GM19467 (cell line): ENCODE measurements around the gene KCNN3.

Source experiments
- ATAC-seq: cut with Tn5 transposase; IDR thresholded peaks from one replicate; pipeline ENCODE4 v1.9.1; 2021; ENCODE audit warnings: mild to moderate bottlenecking, moderate library complexity; ENCODE audit not compliant: unreplicated experiment

The KCNN3 gene

DNA sequence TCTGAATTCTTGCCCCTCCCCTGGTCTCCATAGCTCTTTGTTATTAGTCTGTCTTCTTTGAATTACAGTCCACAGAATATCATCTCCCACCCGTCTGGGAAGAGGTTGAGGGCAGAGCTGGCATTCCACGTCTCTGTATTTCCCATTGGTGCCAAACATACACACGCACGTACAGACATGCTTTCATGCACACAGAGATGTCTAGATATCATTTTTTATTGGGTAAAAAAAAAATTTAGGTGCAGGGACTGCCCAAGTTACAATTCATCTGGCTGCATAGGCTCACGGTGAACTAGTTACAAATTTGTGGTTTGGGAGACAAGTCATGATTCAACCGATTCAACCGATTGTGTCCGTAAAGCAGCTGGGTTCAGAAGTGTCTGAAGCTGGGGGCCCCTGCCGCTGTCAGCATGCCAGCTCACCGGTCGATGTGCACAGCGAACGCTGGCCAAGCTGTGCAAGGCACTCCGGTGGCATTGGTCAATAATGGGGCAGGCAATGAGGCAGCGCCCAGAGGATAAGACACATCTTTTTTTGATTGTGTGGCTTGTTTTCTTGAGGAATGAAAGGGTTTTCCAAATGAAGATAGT is 73.7 kb downstream of the KCNN3 start:
- no peak for ATAC-seq

DNA sequence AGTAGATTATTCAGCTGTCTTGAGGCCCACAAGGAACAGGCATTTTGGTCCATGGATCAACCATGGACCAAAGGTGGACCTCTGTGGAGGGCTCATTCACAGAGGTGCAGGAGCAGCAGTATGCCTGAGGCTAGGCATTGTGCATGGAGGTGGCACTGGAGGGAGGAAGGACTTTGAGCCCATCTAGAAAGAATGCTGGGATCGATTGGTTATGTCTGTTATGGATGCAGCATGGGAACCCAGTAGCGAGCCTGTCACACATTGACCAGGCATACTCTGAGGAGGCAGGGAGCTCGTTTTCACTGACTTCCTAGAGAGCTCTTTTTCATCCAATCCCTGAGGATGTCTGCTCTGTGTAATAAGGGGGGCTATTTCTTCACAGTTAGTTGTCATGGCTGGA is 75.5 kb downstream of the KCNN3 start:
- ATAC-seq, result no peak

DNA sequence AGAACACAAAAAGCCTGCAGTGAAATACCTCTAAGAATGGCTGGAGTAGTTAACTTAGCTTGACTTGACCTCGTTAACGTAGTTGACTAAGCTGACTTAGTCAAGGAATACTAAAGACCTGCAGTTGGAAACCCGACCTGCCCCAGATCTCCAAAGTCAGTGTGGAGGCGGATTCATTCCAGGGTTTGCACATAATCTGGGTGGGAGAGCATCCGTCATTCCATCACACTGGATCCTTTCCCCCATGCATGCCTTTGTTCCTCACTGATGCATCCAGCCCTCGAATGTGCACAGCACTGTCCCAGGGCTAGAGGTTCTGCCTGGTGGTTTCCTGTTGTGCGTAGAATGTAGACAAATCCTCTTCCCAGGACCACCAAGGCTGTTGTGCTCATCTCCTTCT is 76.4 kb downstream of the KCNN3 start:
- ATAC-seq, result no peak

DNA sequence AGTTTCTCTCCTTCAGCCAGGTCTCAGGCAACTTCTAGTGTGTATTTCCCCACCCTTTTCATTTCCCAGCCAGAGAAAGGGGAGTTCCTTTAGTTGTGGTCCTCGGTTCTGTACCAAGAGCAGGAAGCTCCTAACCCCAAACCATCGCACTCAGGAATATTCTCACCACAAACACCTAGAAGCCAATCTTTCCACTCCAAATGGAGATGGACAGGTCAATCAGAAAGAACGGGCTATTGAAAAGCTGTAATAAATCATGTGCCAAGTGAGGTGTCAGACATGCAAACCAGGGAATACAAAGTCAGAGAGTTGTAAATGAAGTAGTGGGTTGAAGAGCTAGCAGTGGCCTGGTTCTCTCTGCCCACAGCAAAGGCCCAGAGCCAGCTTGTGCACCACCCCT is 77.2 kb downstream of the KCNN3 start:
- no peak for ATAC-seq

DNA sequence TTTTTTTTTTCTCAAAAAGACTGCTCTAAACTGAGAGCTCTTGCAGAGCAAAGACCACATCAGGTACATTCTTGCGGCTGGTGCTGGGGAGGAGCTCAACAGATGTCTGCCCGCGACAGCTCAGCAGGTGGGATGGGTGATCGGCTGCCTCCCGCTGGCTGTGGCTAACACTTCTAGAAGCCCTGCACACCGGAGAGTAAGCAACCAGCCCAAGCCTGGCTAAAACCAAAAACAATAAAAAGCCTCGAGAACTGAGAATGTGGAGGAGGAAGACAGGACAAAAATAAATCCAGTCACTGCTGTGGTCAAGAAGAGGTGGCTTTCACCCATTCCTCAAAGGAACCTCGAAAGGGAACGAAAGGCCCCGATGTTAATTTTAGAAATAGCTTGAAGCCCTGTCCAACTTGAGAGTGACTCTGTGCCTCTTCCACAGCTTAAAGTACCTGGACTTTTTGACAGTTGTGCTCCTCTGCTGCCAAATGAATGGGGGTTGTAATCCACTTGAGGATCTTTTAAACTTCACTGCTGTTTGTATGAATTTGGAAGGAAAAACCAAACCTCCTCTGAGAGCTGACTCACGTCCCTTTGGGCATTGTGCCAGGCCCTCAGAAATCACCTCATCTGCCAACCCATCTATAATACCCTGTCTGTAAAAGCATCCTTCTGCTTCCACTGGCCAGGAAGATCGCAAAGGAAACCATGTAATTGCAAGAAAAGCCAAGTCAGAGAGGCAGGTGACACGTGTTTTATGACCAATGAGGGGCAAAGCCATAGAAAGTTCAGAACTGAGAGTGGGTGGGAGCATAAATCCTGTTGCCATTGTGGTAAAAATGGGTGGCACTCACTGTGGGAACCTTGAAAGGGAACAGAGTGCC is 78.6 kb downstream of the KCNN3 start:
- ATAC-seq, result no peak

DNA sequence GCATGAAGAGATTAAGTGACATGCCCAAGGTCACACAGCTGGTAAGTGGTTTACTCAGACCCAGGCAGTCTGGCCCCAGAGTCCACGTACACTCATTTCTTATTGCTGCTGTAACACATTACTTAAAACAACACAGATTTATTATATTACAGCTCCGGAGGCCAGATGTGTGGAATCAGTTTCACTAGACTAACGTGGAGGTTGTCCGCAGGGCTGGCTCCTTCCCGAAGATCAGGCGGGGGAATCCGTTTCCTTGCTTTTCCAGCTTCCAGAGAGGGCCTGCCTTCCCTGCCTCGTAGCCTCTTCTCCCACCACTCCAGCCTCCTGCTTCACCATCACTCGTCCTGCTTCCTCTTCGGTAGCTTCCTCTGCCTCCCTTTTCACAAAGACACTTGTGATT is 81.2 kb downstream of the KCNN3 start:
- no peak for ATAC-seq

DNA sequence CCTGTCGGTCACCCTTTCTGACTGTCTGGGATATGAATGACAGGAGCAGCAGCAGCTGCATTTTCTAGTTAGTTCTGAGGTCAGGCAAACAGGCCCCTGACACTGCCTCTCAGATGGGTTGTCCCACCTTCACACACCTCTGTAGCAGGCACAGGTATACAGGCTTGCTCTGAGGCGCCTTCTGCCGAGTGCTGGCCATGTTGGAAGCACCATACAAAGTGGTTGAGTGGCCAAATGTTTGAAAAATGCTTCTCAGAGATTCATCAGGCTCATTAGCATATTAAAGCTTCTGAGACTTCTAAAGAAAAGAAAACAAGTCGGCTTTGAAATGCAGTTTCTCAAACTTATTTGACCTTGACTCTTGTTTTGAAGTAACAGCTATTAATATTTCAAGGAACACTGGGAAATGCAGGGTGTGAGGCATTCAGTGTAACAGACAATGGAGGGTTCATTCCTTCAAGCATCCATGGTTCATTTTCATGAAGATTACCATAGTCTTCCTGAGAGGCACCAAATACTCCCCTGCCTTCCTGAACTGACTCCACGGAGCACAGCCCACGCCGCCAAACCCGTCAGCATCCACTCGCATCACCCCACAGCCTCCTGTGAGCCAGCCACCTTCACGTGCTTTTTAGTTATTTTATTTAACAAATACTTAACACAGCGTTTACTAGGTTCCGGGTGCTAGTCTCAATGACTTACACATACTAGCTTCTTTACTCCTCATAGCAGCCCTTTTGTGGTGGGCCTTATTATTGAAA is 81.8 kb downstream of the KCNN3 start:
- no peak for ATAC-seq

DNA sequence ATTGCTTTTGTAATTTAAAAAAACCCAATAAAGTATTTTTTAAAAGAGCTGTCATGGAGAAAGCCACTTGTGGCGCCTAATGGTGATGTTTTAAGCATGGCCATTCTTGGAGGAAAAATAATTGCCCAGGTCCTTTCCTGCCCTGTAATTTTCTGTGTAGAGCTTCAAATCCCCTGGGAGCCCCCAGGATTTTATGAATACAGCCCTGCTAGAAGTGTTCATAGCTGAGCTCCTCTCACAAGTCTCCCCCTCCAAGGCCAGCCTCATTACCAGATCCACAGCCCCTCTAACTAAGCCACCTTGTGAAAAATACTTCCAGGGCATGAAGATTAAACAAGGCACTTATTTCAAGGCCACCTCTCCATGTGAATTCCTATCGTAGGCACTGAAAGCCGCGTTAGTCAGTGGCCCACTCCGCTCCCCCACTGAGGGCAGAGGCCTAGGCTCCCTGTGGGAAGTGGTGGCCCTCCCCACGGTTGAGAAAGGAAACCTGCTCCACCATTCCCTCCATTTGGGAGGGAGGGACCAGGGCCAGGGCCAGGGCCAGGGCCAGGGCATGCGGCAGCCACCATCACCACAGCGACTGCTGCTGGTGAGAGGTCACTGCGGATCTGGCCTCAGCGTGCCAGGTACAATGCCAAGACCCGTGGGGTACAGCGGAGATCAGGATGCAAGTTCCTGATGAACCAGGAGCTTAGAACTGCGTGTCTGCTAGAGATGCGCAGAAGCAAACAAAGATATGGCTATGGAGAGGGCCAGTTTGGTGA is 83.1 kb downstream of the KCNN3 start:
- no peak for ATAC-seq

DNA sequence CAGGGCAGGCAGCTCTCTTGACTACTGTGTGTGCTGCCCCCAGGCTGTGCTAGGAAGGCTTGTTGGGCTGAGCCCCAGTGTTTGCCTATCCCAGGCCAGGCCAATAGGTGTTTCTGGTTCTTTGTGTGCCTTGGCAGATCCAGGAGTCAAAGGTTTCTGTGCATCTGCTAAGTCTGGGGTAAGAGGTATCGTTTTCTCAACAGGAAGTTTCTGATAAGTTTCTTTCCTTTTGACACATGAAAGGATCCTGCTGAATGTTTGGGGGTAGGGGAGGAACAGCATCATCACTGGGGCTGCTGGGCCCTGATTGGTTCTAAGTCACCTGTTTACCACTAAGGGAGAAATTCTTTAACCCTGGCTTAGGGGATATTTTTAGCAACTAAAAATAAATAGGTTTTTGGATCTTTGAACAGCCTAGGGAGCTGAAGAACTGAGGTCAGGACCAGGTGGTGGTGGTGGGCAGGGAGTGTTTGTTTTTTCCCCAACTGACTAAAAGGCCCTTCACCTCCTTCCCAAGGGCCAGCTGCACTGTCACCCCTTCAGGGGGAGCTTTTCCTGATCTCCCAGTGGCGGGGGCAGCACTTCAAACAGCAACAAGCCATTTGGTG is 85.1 kb downstream of the KCNN3 start:
- ATAC-seq, result peak; percentile 84

DNA sequence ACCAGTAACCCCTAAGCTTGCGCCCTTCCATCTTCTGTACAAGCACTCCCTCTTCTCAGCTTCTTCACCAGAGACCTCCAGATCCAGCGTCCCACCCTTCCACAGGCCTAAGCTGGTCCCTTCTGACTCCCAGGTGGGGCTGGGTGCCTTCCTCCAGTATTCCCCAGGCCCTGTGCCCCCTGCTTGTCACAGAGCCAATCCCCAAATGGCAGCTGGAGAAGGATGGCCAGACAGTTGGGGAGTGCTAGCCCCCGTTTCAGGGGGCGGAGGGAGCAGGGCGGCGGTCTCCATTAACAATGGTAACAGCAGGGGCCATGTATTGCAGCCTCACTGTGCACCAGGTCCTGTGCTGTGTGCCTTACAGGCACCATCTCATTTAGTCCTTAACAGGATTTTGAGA is 85.7 kb downstream of the KCNN3 start:
- ATAC-seq, result no peak

DNA sequence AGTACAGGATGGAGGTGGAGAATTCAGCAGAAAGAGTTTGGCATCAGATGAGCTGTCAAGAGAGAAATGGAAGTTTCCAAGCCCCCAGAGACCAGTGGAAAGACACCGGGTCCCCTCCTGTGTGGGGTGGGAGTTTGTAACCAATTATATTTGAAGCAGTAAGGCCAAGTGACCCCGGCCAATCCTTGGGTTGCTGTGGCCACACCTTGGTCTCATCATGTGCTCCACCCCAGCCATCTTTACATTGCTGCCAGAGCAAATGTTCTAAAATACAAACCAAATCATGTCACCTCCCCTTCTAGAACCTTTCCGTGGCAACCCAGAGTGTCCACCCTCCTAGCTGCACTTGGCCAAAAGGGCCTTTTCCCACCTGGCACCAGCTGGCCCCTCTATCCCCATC is 86.1 kb downstream of the KCNN3 start:
- ATAC-seq, result no peak

DNA sequence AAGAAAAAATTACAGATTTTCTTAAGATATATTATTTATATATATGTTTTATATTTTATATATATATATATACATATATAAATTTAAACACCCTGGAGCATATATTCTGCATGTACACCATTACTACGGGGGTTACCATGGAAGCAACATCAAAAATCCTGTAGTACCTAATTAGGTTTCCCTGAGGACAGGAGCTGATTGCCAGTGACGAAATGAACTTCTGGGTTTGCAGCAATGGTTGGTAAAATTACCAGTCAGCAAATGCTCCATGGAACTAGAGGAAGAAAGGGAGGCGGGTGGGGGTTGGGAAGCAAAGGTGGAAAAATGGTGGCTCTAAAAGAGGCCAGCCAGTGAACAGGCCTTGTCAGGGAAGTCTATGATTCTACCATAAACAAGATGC is 89.5 kb downstream of the KCNN3 start:
- ATAC-seq, result no peak

DNA sequence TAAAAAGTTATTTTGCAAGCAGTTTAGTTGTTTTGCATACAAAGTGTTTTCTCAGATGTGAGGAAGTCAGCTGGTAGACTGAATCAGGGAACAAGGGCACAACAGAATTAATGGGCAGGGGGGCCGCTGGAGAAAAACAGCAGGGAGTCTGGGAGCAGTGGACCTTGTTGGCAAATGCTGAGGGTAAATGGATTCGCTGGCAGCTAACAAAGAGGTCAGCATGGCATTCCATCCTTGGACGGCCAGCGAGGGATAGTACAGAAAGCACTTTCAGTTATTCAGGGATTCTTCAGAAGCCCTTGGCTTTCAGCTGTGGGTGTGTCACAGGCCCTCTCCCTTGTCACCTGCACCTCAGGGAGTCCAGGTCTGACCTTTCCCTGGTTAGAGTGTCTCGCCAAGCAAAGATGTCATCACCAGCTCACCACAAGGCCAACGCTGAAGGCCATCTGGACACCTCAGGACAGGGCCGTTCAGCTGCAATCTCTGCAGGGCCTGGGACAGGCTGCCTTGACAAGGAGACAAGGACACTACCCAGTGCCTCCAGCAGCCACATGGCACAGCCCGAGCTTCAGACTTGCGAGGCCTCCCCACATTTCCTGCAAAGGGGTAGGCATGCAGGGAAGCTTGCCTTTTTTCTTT is 90.4 kb downstream of the KCNN3 start:
- no peak for ATAC-seq

DNA sequence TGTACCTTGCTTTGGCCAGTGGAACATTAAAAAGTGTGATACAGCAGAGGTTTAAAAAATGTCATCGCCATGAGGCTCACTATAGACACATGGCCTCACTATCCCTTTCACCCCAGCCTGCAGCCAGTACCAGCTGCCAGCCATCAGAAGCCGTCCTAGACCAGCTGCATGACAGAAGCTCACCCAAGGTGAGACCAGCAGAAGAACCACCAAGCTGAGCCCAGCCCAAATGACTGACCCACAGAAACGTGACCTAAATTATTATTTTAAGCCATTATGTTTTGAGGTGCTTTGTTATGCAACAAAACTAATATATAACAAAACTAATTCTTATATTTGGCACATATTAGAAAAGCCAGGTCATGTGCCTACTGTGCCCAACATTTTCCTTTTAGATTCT is 91.1 kb downstream of the KCNN3 start:
- ATAC-seq, result no peak

DNA sequence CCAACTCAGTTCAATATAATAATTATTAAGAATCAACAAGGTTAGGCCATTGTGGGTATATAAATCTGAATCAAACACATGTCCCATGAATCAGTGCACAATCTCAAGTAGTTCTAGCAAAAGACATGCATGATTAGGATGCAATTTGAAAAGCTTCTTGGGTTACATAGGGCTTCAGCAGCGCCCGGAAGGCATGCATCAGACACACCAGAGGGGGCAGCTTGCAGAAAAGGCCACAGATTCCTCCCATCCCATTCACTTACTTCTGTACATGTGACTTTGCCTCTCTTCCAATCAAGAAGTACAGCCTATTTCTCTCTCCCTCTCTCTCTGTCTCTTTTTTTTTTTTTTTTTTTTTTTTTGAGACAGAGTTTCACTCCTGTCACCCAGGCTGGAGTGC is 91.8 kb downstream of the KCNN3 start:
- no peak for ATAC-seq

DNA sequence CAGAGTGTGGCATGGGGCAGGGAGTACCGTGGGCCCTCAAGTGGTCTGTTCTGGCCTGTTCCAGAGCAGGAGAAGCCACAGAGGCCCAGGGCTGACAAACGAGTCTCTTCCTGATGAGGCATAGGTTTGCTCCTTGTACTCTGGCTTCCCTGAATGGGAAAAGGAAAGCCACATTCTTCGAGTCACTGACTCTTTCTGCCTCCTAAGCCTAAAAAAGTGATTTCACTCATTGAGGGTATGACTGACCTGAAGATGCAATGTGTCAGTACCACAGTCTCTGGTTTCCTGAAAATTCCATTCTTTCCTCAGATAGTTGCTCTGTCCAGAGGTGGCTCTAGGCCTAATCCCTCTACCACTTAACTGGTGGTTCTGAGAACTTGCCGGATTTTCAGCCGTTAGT is 92.3 kb downstream of the KCNN3 start:
- no peak for ATAC-seq

DNA sequence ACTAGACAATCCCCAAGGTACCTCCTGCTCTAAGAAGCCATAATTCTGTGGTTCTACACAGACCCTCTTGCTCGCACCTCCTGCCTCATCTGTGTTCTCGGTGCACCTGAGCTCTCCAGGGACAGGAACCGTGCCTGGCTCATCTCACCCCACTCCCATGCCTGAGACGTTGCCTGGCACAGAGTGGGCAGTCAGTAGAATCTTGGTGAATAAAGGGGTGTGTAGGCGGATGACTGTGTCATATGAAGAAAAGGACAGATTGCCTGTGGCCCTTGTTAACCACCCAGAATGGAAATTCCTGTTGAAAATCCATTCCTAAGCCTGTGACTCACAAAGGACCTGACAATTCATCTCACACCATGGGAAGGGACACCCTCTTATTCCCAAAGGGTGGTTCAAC is 92.9 kb downstream of the KCNN3 start:
- no peak for ATAC-seq

DNA sequence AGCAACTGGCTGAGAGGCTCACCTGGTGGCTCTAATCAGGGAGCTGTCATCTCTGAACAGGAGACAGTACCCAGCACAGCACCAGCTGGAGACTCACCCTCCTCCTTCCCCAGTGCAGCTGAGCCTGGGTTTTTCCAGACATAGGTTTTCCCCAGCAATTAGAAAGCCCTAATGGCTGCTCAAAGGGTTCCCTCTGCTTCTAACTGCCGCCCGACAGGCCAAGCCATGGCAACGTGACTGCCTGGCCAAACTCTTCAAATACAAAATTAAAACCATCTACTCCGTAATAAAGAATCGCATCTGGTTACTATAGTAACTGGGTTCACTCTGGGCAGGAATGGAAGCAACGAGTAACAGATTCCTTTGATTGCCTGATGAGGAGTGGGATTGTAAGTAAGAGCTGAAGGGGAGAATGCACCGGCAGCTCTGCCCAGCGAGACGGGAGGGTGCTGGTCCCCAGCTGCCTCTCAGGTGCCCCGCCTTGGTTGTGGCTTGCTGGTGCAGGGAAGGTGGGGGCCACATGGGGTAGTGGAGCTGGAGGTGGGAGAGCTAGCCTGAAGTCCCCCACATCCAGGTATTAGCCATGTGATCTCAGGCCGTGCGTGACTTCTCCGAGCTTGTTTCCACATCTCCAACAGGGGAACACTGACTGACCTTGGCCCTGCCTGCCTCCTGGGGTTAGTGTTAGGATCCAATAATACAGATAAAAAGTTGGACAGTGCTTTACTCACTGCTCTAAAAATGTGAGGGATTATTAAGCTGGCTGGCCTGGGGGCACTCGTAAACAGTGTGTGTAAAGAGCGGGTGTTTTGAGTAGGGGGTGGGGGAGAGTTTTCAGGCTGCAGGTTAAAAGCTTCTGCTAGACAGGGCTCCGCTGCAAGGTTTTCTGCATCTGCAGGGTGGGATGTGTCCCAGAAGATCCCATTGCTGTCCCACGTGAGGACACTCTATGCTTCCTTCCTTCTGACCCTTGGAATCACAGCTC is 94.2 kb downstream of the KCNN3 start:
- no peak for ATAC-seq

DNA sequence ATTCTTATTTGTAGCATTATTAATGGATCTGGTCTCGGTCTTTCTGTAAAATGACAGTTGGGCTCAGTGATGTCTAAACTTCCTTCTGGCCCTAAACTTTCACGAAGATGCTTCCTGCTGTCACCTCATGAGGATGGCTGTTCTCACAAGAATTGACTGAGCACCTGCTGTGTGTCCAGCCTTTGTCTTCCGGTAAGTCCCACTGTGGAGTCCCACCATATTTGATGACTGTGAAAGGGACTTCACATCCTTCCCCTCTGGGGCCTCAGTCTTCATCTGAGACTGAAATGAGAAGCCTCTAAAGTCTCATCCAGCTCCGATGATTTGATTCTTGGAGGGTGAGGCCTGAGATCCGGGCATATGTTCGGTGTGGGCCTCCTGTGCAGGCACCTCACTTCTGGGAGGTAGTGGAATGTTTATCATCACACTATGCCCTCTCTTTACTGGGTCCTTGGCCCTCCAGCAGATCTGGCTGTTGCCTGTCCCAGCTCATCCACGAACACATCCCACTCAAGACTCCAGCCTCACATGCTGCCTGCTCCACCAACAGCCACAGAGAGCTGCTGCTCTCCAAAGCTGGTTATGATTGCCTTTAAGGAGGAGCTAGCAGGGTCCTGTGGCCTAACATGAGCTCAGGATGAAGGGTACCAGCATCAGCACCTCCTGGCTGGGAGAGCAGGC is 95.8 kb downstream of the KCNN3 start:
- ATAC-seq, result no peak
